ENCODE data around the gene CUL4A.
"Not testable (repeated sequence)": the region's sequence is repeated elsewhere in the genome, so short reads cannot be mapped to it uniquely, and the experiment has no call there.

DNA sequence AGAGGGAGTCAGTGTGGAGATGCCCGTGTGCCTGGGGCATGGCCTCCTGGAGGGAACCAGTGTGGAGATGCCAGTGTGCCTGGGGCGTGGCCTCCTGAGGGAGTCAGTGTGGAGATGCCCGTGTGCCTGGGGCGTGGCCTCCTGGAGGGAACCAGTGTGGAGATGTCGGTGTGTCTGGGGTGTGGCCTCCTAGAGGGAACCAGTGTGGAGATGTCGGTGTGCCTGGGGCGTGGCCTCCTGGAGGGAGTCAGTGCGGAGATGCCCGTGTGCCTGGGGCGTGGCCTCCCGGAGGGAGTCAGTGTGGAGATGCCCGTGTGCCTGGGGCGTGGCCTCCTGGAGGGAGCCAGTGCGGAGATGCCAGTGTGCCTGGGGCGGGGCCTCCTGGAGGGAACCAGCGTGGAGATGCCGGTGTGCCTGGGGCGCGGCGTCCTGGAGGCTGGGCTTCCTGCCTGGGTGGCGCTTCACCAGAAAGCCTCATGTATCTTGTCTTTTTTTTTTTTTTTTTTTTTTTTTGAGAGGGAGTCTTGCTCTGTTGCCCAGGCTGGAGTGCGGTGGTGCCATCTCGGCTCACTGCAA, 105.6 kb downstream of the CUL4A start:
- TF ChIP-seq CTCF (IDR thresholded peaks at IDR 0.05; ENCODE audit: borderline replicate concordance, extremely low read depth, low read length, poor library complexity, severe bottlenecking); EZH2 (IDR thresholded peaks at IDR 0.05; ENCODE audit: borderline replicate concordance, low read depth, low read length, severe bottlenecking): not testable (repeated sequence)

Measured in DND-41 (cell line).